Bone marrow (tissue), 2 donors: ENCODE measurements around the gene P3H4.
"Not testable (repeated sequence)": the region's sequence is repeated elsewhere in the genome, so short reads cannot be mapped to it uniquely, and the experiment has no call there.

Experiments used
- DNase-seq, 2 donors: peaks; one replicate each; lab custom pipeline; 2025; lab: John Stamatoyannopoulos, UW

Gene P3H4

DNA sequence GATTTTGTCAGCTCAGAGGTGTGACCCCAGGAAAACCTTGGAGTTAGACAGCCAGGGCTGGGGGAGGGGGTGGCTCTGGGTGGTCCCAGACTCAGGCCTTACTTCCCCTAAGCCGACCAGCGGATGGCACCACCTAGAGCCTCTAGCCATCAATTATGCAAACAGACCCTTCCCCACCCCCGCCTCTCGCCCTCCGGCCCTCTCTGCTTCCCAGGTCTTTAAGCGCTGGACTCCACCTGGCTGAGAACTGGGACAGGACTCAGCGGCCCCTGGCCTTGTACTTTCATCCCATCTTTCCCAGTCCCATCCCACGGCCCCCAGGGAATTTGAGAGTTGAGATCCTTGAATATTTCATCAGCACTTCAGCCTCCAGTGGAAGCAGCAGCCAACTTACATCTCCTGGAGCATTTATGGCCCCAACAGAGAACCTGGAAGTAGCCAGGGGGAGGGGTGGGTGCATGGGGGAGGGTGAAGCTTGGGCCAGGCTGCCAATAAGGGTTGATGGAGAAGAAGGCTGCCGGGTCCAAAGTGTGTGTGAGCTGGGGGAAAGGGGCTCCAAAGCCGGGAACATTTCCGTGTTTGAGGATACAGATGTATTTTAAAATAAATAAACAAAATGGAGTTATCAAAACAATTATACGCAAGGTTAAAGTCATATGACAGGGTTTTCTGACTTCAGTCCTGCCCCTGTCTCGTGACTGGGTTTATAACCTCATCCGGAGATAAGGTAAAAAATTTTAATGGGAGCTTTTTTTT, 17.8 kb downstream of the P3H4 start:
- DNase-seq = no peak

DNA sequence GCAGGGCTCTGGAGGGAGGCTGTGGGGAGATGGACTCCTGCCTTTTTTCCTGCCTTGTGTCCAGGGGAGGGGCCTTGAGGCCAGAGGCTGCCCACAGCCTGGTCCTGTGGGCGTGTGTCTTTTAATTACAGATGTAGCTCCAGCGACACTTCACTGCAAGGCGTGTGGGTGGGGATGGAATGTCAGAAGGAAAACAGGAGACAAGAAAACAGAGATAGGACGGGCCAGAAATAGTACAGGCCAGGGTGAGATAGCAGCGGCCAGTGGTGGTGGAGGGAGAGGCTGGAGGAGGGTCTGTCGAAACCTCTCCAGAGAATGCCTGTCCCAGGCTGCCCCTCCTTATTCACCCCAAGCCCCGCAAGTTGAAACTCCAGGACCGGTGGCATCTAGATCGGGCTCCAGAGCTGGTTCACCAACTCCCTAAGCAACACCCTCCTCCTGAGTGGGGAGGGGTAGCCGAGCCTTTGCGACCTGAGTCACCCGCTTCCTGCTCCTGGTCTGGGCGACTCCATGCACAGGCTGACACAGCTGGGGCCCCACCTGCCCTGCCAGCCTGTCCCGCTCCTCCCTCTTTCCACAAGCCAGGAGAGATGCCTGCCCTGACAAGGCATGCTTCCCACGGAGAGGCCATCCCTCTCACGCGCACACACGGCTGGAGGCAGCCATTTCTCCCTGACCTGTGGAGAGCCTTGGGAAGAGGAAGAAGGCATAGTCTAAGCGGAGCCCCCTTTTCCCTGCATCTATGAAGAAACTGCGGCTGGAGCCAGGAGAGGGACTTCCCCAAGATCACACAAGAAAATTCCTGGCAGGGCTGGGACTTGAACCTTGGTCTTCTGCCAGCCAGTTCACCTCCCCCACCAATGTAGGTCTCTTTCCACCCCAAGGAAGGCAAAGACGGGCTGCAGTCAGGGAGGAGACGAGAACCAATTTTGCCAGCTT, 18.6 kb downstream of the P3H4 start:
- peak in 1 of 2 donors; percentile 62 for DNase-seq

DNA sequence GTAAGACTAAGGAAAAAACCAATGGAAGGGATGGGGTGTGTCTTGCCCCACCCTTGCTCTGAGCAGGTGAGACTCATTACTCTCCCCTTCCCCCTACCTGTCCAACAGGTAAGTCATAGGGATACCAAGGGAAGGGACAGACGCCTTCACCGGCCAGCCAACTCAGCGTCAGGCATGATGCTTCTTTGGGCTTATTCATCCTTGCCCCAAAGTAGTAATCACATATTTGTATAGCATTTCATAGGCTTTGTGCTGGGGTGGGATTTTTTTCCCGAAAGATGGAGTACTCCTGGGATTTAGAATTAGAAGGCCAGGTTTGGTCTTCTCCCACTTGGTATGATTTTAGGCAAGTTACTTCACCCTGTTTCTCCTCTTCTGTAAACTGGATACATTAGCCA, 24.7 kb downstream of the P3H4 start:
- DNase-seq = no peak

DNA sequence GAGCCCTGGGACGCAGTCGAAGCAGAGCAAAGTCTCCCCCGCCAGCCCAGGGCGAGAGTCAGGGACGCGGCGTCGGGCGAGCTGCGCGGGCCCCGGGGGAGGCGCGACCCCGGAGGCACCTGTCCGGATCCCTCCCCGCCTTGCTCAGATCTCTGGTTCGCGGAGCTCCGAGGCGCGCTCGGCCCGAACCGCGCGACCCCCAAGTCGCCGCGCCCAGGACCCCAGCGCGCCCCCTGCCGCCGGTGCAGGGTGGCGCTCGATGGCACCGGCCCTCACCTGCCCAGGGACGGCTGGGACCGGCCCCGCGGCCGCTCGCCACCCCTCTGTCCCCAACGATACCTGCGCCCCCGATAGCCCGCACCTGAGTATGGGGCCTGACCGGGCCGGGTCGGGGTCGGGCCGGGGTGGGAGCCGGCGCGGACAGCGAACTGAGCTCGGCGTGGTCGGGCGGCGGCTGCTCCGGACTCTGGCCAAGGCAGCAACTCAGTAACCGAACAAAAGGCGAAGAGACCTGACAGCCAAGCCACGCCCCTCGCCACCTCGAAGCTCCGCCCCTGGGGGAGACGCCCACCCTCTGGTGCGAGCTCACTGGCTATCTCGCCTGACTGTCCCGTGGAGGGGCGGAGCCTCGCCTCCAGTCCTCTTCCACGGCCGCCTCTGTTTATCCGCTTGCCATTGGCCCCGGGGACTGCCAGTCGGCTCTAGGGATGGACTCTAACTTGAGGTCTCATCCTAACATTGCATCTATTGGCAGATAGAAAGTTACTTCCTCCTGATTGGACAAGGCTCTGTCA, 25.3 kb downstream of the P3H4 start, which contains the start of gene JUP:
TSS of gene JUP (minus strand) at position 485 of the 794 bp plus-strand sequence. CDS start 14,857 bp downstream, outside the sequence.
- peak; percentile 68 to 95 for DNase-seq

DNA sequence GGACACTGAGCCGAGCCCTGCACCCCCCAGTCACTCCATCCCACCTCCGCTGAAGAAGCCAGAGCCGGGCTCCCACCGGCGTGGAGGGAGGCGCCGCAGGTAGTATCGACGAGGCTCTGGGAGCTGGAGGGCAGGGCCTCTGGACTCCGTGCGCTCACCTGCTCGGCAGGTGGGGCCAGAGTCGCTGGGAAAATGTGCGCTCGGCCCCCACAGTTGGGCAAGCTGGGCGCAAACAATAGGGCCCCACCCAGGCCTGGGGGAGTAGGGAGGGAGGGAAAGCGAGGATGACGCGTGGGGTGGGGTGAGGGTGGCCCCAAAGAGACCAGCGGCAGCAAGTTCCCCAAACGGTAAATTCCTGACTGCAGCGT, 25.9 kb downstream of the P3H4 start:
- DNase-seq = no peak

DNA sequence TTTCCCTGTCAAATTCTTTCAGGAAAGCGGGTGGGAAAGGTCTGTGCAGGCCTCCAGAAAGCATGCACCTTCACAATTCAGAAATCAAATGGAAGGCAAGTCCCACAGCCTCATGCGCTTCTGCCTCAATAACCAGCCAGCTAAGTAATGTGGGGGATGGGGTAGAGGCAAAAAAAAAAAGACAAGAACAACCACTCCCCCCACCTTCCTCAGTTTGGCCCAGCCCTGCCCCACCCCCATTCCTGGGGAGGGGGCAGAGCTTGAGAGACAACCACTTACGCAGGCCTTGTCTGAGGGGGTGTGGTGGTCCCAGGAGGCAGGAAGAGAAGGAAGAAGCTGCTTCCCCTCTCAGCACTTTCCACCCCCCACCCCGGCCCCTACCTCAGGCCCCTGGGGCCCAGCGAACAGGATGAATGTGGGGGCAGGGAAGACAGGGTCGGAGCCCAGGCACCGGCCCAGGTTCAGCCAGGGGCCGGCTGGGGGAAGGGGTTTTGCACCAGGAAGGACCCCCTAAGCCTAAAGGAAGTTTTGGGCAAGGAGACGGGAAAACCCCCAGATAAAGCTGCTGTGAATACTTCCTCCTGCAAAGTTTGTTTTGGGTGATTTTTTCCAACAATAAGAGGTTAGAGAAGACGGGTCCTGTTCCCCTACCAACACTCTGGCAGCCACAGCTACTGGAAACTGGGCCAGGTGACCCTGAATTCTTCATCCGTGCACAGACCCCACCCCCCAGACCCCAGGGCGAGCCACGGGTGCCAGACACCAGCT, 26.5 kb downstream of the P3H4 start:
- DNase-seq = peak in 1 of 2 donors; percentile 82

DNA sequence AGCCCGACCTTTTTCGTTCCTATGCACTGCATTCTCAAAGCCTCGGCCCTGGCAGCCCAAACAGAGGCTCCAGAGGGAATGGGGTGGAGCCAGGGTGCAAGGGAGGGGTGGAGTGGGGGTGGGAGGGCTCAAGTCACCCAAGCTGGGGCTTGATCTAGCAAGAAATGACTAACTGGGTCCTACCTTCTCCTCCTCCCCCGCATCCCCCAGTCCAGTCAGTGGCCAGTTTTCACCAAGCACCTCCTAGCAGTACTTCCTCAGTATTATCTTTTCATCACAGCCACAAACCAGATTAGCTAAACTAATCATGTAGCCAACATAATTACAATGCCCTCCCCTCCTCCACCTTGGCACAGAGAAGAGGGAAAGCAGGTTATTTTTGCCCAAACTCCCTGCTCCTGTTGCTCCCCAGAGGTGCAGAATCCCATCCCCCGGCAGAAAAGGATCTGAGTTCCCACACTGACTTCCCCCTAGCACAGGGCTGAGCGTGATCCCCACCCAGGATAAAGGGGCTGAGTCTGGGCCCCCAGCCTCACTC, 27.5 kb downstream of the P3H4 start:
- peak in 1 of 2 donors; percentile 74 for DNase-seq

DNA sequence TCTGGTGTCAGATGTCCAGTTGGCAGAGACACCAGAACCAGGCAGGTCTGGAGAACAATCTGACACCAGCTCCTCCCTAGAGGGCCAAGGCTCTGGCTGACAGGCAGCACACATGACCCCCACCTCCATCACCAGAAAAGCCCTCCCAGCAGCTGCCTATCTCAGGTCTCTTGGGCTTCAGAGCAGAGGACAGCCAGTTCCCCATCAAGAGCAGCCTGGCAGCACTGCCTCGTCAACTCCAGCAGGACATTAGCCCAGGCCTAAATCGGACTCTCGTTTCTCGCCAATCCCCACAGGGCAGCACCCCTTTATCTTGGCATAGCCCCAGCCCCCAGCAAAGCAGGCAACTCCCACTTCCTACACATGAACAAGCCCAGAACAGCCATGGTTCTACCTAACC, 29.6 kb downstream of the P3H4 start:
- DNase-seq = no peak

DNA sequence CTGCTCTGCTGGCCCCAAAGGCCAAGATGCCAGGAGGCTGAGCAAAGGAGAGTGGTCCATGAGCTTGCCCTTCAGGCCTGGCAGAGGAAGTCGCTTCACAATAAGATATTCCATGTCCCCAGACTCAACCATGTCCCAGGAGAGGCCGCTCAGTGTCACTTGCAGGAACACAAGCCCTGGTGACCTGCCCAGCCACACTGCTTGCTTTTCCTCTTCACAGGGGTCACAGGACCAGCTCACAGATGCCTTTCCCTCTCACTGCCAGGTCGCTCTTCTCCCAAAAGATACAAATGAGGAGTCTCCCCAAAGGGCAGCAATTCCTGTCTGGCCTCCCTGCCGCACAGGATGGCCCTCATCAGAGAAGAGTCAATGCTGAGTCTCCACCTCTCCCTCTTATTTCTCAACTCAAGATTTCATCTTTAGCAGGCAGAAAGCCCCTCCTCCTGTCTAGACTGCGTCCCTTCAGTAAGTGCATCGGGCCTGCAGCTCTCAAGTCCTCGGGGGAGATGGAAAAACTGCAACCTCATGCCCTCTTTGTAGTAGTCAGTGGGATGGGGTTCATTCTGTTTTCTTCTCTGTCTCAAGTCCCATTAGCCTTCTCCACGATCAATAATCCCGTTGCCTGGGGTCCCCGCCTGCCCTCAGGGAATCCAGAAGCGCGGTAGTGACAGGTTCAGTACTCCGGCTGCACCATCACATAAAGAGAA, 30.2 kb downstream of the P3H4 start:
- no peak for DNase-seq

DNA sequence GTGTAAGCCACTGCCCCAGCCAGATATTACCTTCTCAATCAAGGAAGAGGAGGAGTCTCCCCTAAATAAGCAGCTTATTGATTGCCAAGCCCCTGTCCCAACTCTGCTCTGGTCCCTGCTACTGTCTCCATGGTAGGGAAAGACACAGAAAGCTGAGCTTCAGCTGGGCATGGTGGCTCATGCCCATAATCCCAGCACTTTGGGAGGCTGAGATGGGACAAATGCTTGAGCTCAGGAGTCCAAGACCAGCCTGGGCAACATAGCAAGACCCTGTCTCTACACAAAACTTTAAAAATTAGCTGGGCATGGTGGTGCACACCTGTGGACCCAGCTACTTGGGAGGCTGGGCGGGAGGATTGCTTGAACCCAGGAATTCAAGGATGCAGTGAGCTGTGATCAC, 31.8 kb downstream of the P3H4 start:
- DNase-seq = no peak

DNA sequence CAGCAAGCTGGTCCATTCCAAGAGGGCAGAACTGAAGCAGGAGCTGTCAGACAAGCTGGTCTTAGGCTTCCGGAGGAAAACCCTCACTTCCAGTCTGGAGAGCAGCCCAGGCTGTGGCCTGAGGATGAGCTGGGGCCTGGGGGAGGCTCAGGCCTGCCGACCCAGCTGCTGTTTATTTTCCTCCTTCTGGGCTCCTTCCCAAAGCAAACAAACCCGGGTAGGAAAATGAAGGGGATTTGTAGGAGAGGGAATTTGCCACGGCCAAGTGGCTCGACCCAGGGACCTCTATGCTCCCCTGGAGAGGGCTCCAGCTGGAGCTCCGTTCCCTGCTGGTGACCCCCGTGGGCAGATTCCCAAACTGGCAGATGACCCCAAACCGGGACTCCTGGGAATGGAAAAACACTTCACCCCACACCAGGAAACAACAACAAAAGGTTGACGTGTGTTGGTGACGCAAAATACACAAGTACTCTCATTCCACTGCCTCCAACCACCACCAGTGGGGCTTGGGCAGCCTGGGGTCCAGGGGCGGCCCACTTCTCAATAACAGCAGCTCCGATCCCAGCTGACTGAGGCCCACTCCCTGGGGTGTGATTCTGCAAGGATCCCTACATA, 34.1 kb downstream of the P3H4 start:
- no peak for DNase-seq

DNA sequence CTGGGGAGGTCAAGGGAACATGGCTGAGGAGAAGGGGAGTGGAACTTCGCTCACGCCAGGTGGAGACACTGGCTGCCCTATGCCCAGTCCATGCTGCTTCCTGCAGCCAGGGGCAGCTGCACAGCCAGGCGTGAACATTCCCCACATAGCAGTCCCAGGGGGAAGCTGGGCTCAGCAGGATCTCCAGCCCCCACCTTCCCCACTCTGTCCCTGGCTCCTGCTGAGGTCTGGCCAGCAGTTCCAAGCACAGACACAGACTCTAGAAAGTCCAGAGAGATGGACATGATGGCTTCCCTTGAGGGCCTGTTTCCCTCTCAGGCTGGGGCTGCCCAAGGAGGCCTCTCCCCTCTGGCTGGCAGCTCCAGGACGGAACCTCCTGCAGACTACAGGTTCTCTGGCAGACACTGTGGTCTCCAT, 34.6 kb downstream of the P3H4 start:
- DNase-seq = no peak

DNA sequence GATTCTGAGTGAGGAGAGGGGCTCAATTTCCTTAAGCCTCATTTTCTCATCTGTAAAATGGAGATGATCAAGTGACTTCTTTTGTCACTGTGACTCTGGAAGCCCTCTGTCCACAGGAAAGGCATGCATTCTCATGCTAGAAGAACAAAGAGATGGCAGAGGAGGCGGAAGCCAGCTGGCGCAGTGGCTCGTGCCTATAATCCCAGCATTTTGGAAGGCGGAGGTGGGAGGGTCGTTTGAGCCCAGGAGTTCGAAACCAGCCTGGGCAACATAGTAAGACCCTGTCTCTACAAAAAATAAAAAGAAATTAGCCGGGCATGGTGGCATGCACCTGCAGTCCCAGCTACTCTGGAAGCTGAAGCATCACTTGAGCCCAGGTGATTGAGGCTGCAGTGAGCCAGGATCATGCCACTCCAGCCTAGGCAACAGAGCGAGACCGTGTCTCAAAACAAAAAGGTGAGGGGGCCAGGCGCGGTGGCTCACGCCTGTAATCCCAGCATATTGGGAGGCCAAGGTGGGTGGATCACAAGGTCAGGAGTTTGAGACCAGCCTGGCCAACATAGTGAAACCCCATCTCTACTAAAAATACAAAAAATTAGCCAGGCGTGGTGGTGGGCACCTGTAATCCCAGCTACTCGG, 35.4 kb downstream of the P3H4 start:
- not testable (repeated sequence) for DNase-seq

DNA sequence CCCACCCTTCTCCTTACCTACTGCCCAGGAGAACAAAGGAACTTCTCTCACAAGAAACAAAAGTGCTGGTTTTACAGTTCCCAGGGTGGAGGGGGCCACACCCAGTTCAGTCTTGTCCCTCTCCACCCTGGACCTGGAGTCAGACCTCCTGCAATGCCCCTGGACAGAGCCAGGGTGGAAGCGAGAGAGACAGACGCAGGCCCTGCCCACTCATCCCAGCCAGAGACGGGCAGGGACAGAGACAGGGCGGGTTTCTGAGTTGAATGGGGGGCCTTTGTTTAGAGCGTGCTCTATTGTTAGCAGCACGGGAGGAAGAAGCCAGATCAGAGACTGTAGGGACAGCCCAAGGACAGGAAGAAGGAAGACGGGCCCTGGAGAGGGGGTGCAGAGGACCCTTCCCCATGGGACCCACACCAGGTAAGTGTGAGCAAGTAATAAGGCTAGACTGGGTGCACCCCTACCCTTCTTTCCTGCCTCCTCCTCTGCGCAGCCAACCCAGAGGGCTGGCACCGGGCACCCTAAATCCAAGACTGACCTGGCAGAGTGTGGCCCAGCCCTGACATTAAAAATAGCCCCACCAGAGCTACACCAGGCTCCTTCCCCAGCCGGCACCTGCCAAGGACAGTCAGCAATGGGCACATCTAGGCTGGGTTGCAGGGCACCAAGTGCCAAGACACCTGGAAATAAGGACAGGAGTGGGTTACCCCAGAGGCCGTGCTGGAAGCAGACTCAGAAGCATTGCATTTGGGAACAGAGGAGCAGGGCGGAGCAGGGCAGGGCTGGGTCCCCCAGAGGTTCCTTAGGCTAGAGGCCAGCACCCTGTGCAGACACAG, 36.1 kb downstream of the P3H4 start:
- no peak for DNase-seq

DNA sequence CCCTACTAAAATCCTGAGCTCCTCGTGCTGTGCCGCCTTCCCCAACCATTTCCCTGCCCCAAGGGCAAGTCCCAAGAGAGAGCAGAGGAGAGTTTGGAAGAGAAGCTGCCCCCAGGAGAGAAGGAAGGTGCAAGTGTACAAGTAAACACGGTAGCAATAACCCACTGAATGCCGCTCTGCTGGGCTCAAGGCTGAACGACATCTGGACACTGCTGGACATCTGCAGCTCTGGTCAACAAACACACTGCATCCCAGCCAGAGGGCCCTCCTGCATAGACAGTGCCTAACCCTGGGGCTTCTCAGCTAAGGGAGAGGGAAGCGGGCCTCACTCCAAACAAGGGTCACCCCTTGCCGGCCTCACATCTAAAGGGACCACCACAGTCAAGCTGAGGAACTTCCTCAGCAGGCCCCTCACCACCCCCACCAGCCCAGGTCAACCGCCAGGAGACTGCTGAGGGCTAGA, 38.0 kb downstream of the P3H4 start:
- DNase-seq = no peak

DNA sequence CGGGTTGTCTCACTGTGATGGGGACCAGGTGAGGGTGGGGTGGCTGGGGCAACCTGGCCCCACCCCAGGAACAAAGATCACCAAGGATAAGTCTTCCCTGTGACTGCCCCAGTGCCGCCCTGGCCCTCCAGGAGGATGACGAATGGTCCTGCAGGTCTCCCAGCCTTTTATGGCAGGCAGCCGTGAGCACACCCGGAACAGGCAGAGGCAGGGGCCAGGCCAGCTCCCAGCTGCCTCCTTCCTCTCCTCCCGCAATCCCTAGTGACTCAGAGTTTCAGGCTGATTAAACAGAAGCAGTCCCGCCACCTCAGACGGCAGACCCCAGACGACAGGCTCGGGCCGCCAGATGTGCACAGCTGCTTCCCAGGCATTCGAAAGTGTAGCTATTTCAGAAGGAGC, 38.6 kb downstream of the P3H4 start:
- DNase-seq = no peak

DNA sequence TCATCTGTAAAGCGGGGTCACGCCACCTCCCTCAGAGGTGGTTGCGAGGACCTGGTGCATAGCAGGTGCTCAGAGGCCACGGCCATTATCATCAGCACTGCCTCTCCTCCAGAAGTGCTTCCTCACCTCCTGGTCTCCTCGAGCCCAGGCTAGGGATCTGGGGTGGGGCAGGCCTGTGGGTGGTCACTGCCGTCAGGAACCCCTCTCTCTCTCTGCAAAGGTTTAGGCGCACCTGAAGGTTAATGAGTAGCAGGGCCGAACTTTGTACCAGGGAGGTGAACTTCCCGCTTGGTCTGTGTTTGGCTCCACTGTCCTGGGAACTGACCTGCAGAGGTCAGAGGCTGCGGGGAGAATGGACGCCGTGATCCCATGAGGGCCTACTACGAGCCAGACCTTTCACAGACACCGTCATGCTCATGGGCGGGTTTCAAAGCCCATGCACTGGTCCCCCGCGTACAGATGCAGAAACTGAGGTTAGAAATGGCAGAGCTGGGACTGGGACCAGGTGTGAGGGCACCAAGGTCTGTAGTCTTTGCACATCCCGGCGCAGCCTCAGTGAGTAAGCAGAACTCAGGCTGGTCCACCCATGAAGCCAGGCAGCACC, 39.1 kb downstream of the P3H4 start:
- DNase-seq = no peak

DNA sequence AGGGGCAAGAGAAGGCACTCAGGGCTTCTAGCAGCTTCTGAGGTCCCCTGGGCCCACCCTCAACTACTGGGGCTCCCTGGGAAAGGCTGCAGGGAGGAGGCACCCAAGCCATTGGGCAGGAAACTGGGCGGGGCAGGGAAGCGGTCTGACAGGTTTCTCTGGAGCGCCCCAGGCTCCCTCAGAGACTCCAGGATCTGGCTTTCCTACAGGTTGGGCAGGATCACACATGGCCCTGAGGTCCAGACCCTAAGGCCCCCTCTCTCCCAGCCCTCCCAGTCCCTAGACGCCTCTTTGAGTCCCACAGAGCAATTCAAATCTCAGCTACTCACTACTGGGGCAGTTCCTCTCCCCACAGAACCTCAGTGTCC, 39.5 kb downstream of the P3H4 start:
- no peak for DNase-seq
